Right lobe of liver (tissue), 4 donors: ENCODE results near the gene TERT.

ENCODE experiments used
- CTCF ChIP-seq, 4 donors: fragments of 200-600 bp in 3 of 4; fragments of 450-650 bp in 1 of 4; IDR thresholded peaks; one replicate each; pipeline versions ENCODE4 v1.5.1 to v1.8.0; 2016 to 2022; ENCODE audit warnings: antibody characterized with exemption in 4 of 4, mild to moderate bottlenecking in 2 of 4
- POLR2A ChIP-seq: fragments of 450-650 bp; IDR thresholded peaks from one replicate; pipeline ENCODE4 v1.6.1; 2017; ENCODE audit warnings: antibody characterized with exemption, mild to moderate bottlenecking
- donor health status: DM: no; HTN: no; CAD: no.
- donor health status: DM: no; HTN: no; CAD: no.
- donor health status: DM: no; HTN: yes; CAD: no.

- no peak for TF ChIP-seq POLR2A
- no peak for TF ChIP-seq CTCF (IDR thresholded peaks at IDR 0.05)
Observed at GRCh38 chr5:1254196-1254595, 40.7 kb downstream of the TERT start.
